Measurements from ENCODE around the gene C1QTNF6. TPM values are rescaled to one million over a fixed set of nuclear protein-coding genes. Genes with fewer than 3 reads are reported as not detected.

The C1QTNF6 gene
- total RNA-seq, 1 donor from 2014 or later: 3.7 TPM

GRCh38 chr22:37194750-37195149 is 6.7 kb upstream of the C1QTNF6 start:
- no peak for FAIRE-seq
- DNase-seq (ENCODE audit: low spot score in 2 of 2): no peak

DNA sequence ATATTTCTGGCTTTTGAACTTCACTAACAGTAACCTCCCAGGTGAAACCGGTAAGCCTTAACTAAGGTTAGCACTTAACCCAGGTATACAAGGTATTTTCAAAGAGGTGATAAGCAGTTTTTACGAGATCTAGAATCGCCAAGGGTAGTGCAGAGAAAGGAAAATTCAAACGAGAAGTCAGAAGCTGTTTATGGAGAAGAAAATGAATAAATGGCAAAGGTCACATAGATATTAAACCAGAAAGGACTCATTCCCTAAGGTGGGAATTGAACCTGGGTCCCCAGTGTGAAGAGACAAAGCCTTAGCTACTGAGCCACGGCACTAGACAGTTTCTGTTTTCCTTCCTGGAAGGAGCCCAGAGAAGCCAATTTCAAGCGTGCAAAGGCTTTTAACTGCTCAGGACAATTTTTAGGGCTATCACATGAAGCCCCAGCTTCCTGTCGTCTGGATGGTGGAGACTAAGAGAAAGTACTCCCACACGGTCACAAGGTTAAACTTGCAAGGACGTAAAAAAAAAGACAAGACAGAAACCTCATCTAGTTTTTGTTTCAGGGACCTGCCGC is 5.7 kb upstream of the C1QTNF6 start:
- FAIRE-seq: no peak
- no peak for DNase-seq (ENCODE audit: low spot score in 2 of 2)

DNA sequence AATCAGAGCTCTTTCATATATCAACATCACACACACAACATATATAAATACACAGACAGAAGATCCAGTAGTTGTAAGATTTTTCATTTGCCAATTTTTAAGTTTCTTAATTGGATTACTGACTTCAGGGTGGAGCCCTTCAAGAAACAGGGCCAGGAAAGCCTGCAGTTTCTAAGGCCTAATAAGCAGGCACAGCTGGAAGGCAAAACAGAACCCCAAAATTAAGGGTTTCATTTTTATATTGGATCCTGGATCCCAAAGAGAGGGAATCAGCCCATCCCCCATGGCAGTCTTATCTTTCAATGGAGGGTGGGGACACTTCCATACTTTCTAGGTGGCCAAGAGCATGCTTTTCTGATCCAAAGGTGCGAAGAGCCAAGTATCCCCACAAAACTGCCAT is 4.7 kb upstream of the C1QTNF6 start:
- FAIRE-seq (no peak), DNase-seq (ENCODE audit: low spot score in 2 of 2) (no peak)

DNA sequence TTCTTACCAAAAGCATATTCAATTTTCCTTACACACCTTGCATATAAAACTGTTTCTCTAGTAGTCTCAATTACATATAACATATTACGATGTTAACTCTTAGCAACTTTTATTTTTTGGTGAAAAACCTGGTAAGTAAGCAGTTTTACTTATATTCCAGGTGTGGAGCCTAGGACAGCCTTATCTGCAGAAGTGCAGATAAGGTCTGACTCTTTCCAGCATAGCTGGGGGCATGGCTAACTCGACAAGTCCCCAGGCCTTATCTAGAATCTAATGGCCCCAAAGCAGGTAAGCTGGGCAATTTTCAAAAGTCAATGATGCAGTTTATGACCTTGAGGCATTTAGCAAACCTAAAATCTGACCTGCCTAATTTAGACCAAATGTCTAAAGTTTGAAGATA is 4.2 kb upstream of the C1QTNF6 start:
- DNase-seq (ENCODE audit: low spot score in 2 of 2): no peak
- FAIRE-seq: no peak

- no peak for DNase-seq (ENCODE audit: low spot score in 2 of 2)
- no peak for FAIRE-seq
These were observed 2.3 kb upstream of the C1QTNF6 start for GRCh38 chr22:37190262-37190780.

DNA sequence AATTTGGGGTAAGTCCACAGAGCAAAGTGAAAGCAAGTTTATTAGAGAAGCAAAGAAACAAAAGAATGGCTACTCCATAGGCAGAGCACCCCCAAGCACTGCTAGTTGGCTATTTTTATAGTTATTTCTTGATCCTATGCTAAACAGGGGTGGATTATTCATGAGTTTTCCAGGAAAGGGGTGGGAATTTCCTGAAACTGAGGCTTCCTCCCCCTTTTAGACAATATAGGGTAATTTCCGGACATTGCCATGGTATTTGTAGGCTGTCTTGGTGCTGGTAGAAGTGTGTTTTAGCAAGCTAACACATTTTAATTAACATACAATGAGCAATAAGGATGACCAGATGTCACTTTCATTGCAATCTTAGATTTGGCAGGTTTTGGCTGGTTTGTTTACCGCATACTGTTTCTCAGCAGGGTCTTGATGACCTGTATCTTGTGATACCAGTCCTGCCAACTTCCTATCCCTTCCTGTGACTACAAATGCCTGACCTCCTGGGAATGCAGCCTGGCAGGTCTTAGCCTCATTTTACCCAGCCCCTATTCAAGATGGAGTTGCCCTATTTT is 937 bp upstream of the C1QTNF6 start:
- DNase-seq (ENCODE audit: low spot score in 2 of 2) (no peak), FAIRE-seq (no peak)

- DNase-seq (ENCODE audit: low spot score in 2 of 2) (no peak), FAIRE-seq (no peak)
These were observed 526 bp downstream of the C1QTNF6 start for GRCh38 chr22:37187552-37187890.

GRCh38 chr22:37186997-37187522 is 987 bp downstream of the C1QTNF6 start:
- FAIRE-seq (no peak), DNase-seq (ENCODE audit: low spot score in 2 of 2) (no peak)

DNA sequence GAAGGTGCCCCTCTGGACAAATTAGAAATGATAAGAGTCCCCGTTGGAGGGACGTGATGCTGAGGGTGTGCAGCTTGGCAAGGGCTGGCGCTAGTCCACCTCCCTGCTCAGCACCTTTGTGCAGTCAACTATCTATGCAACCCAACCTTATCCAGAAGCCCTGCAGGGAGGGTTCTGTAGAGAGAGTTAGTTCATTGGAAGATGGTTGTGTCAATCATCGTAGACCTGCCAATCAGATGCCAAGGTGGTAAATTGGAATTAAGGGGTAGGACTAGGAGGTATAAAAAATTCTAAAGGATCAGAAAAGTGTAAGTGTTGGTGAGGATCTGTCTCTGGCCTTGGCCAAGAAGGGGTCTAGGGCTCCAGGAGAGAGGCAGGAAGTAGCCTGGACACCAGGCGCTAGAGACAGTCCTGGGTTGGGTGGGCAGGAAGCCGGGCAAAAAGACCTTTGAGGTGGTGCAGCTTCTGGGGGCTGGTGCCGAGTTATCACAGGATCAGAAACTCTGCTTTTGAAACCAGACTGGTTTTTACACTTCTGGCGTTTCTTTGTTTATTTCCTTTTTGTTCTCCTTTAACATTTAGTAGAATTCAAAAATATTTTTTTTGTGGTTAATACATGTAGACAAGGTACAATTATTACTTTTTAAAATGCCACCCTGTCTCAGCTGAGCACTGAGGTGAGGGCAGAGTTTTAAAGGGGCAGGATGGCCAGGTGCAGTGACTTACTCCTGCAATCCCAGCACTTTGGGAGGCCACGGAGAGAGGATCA is 1.6 kb downstream of the C1QTNF6 start:
- DNase-seq (ENCODE audit: low spot score in 2 of 2) (peak in 1 of 2 donors; percentile 71), FAIRE-seq (no peak)

DNA sequence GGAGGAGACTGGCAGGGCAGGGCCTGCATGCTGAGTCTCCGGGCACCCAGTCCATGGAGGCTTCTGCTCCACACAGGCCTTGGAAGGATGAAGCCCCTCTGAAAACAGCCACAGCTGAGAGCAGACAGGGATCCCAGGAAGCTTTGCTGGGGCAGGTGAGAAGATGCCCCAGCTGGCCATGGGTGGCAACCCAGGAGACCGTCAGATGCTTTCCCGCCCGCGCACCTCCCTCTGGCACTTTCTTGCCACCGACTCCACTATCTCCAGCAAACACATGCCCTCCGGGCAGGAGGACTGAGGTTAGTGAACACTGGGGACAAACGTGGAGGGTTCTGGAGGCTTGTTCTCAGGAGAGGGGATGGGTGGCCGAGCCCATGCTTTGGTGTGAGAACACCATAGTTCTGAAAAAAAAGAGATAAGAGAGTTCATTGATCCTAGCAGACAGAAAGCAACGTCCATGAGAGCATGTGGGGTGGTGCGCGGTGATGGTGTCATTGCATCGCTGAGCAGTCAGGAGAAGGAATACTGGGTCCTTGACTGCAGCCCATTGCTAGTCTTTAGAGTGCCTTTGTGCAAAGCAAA is 2.3 kb downstream of the C1QTNF6 start:
- DNase-seq (ENCODE audit: low spot score in 2 of 2): no peak
- FAIRE-seq: no peak

DNA sequence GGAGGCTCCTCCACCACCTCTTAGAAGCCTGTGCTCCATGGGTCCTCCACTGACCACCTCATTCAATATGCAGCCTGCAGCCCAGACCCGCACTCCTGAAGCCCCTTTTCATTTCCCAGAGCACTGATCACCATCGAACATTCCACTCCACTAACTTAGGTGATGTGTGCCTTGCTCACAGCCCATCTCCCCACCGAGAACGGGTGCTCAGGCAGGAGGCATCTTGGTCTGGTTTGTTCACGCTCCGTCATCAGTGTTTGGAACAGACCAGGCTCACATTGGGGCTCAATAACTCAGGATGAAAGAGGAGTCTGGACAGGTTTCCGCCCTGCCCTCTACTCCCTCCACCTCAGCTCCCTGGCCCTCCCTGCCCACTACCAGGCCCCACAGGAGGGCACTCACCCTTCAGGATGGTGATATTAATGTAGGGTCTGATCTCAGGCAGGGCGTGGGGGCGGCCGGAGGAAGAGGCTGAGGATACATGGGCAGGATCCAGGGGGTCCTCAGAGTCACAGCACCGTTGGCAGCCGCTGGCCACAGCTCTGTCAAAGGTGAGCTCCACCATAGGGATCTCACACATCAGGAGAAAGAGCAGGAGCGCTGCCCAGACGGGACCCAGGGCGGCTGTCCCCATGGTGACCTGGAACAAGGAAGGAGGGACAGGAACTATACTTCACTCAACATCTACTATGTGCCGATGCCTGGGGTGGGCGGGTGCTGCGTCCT is 3.1 kb downstream of the C1QTNF6 start:
- DNase-seq (ENCODE audit: low spot score in 2 of 2): no peak
- FAIRE-seq: no peak

GRCh38 chr22:37184380-37184755 is 3.7 kb downstream of the C1QTNF6 start:
- DNase-seq (ENCODE audit: low spot score in 2 of 2) (no peak), FAIRE-seq (no peak)

- DNase-seq (ENCODE audit: low spot score in 2 of 2) (no peak), FAIRE-seq (no peak)
These were observed 4.3 kb downstream of the C1QTNF6 start for GRCh38 chr22:37183432-37184379.

- no peak for FAIRE-seq
These were observed 5.2 kb downstream of the C1QTNF6 start for GRCh38 chr22:37182949-37183245.

DNA sequence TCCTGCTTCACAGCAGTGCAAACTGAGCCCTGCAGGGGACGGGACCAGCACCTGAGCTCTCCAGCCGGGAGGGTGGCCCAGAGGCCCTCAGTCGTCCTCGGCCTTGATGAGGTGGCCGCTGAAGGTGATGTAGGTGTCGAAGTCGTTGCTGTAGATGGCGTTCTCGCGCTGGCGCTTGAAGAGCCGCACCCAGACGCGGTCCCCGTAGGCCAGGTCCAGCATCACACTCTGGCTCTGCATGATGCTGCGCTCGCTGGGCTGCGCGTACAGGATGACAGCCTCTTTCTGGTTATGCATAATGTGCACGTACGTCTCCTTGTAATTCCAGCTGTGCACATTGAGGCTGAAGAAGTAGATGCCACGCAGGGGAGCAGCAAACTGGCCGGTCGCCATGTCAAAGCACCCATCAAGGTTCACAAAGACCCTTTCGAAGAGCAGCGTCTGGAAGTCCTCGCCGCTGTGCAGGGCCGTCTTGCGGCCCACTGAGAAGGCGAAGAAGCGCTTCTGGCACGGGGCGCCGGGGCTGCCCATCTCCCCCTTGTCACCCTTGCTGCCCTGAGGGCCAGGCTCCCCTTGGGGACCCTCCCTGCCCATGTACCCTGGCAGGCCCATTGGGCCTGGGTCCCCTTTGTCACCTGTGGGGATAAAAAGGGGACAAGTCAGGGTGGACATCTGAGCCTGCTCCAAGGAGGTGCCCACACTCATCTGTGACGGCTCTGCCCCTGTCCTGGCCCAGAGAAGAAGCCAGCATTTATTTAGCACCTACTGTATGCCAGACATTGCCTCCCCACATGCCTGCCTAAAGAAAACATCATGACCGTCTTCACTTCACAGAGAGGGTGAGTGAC is 5.7 kb downstream of the C1QTNF6 start:
- FAIRE-seq (no peak), DNase-seq (ENCODE audit: low spot score in 2 of 2) (no peak)

More at GRCh38 chr22:37182949-37183245, 5.2 kb downstream of the C1QTNF6 start:
- DNase-seq (ENCODE audit: low spot score in 2 of 2): no peak

GRCh38 chr22:37181681-37182080 is 6.4 kb downstream of the C1QTNF6 start:
- DNase-seq (ENCODE audit: low spot score in 2 of 2): no peak
- FAIRE-seq: no peak

GRCh38 chr22:37180531-37181231 is 7.4 kb downstream of the C1QTNF6 start:
- no peak for DNase-seq (ENCODE audit: low spot score in 2 of 2)
- FAIRE-seq: no peak

Measured in frontal cortex (tissue), 4 donors.